Keratinocyte (primary cell): ENCODE data around the gene CACNA2D1.

Experiments used
- EZH2 ChIP-seq: IDR thresholded peaks from one replicate; pipeline ENCODE4 v1.6.1; 2012; ENCODE audit warnings: inconsistent platforms, mild to moderate bottlenecking, low read length, moderate library complexity
- TF ChIP-seq, protein P1 (sequence below), 3 experiments: IDR thresholded peaks in 1 of 3; conservative IDR thresholded peaks in 1 of 3; optimal IDR thresholded peaks in 1 of 3; 2 replicates in 2 of 3; 3 replicates in 1 of 3; pipeline versions ENCODE3 to v1.5.1; 2011; ENCODE audit warnings: low read length in 3 of 3, mild to moderate bottlenecking in 3 of 3, moderate library complexity in 2 of 3, control low read depth in 1 of 3, inconsistent platforms in 1 of 3; ENCODE audit not compliant: insufficient read depth in 2 of 3; ENCODE audit errors: extremely low read depth in 1 of 3

DNA sequence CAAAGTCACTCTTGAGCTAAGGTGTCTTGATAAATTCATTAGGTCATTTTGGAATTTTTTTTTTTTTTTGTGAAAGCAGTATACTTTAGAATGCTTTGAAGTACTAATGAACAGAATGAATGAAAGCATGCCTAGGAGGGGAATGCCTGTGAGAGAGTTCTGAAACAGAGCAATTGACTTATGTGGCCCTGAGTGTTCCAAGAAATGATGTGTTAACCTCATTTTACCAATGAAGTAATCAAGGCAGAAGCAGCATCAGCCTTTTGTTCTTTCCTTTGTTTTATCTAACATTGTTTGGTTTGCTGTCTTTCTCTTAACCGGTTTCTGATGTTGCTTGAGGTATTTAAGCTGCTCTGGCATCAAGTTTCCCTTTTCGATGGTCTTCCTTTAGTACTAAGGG lies 519.1 kb downstream of the CACNA2D1 start:
- TF ChIP-seq, protein P1, sequence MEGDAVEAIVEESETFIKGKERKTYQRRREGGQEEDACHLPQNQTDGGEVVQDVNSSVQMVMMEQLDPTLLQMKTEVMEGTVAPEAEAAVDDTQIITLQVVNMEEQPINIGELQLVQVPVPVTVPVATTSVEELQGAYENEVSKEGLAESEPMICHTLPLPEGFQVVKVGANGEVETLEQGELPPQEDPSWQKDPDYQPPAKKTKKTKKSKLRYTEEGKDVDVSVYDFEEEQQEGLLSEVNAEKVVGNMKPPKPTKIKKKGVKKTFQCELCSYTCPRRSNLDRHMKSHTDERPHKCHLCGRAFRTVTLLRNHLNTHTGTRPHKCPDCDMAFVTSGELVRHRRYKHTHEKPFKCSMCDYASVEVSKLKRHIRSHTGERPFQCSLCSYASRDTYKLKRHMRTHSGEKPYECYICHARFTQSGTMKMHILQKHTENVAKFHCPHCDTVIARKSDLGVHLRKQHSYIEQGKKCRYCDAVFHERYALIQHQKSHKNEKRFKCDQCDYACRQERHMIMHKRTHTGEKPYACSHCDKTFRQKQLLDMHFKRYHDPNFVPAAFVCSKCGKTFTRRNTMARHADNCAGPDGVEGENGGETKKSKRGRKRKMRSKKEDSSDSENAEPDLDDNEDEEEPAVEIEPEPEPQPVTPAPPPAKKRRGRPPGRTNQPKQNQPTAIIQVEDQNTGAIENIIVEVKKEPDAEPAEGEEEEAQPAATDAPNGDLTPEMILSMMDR (optimal IDR thresholded peaks at IDR 0.05 in 1 of 3, IDR thresholded peaks at IDR 0.05 in 1 of 3, conservative IDR thresholded peaks at IDR 0.05 in 1 of 3; ENCODE audit: extremely low read depth in 1 of 3, insufficient read depth in 2 of 3, low read length in 3 of 3): no peak
- no peak for TF ChIP-seq EZH2
